Stimulated activated CD8-positive, alpha-beta memory T cell treated with anti-CD3 and anti-CD28 coated beads, Interleukin-4, amount 100 ng/mL, for 1 hour (primary cell): ENCODE measurements around the gene UCN.
"Not testable (repeated sequence)": the region's sequence is repeated elsewhere in the genome, so short reads cannot be mapped to it uniquely, and the experiment has no call there.

Source experiments
- DNase-seq, 2 donors: peaks; one replicate each; pipeline ENCODE4 v3.0.0-alpha.2; 2020; ENCODE audit warnings: low read depth in 2 of 2, low spot score in 1 of 2

The UCN gene

DNA sequence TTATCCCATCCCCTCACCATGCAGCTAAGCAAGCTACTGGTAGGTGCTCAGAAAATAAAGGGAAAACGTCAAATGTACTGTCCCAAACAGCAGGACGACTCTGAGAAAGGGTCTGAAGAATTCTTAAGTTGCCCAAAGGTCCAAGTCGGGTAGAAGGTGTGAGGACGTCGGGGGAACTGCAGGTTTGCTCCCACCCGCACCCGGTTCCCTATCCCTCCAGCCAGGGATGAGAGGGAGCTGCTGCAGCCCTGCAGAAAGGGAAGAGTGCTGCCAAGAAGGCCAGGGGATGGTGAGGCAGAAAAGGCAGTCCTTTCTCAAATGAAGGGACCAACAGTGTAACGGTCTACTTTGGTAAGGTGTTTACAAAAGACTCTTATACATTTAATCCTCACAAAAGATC lies 6.9 kb upstream of the UCN start:
- DNase-seq, result no peak

DNA sequence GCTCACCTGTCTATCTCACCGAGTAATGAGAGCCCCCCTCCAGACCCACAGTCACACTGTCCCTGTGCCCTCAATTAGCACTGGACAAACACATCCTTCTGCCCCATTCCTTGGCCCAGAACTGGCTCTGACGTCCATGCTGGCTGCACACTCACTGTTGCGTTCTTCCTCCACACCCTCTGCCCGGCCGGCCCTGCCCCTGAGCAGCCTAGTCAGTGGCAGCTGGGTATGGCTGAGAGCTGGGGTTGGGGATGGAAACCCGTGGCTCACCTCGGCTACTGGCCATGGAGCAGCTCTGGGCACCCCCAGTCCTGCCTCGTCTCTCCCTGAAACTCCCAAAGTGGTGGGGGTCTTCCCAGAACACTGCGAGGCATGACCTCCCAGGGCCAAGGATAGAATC lies 6.5 kb upstream of the UCN start:
- no peak for DNase-seq

DNA sequence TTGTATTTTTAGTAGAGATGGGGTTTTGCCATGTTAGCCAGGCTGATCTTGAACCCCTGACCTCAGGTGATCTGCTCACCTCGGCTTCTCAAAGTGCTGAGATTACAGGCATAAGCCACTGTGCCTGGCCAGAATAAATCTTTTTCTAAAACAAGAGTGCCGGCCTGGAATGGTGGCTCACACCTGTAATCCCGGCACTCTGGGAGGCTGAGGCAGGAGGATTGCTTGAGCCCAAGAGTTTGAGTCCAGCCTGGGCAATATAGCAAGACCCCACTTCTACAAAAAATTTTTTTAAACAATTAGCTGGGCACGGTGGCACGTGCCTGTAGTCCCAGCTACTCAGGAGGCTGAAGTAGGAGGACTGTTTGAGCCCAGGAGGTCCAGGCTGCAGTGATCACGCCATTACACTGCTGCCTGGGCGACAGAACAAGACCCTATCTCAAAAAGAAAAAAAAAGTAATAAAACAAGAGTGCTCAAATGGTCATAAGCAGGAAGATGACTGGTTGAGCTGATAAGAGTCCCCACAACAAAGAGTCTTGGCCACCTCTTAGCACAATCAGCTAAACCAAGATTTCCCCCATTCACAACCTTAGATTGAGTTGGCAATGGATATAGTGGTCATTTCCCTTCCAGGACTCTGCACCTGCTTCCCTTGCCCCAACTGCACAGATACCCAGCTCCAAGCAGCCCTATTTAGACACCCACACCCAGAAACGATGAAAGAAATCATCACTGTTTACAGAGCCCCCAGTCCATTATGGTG lies 5.8 kb upstream of the UCN start:
- no peak for DNase-seq

GRCh38 chr2:27312152-27312551 lies 3.9 kb upstream of the UCN start:
- DNase-seq, result no peak

GRCh38 chr2:27309651-27310050 lies 1.4 kb upstream of the UCN start:
- no peak for DNase-seq

DNA sequence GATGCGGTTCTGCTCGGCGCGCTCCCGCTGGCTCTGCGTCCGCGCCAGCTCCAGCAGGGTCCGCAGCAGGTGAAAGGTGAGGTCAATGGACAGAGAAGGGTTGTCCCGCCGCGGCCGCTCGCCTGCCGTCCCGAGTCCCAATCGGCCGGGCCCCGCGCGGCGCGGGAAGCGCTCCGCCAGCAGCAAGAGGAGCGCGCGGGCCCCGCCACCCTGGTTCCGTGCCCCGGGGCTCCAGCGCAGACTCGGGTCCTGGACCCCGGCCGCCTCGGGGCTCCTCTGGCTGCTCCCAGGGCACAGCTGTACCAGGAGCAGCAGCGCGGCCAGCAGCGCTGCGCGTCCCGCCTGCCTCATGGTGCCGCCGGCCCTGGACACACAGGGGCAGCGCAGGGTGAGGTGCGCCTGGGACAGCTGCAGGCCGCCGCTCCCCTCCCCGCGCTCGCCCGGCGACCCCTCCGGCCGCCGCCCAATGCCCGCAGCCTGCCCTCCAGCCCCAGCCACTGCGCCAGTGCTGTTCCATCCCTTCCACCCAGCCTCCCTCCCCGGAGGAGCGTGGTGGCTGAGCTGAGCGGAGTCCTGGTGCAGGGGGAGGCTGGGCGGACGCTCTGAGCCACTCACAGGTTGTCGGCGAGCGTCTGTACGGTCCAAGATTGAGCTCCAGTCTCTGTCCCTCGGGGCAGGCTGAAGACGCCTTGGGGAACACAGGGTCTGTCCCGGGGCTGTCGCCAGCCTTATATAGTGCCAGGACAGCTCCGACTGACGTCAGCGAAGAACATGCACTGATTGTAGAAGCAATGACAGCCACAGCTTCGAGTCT lies 493 bp downstream of the UCN start:
- DNase-seq, result no peak

DNA sequence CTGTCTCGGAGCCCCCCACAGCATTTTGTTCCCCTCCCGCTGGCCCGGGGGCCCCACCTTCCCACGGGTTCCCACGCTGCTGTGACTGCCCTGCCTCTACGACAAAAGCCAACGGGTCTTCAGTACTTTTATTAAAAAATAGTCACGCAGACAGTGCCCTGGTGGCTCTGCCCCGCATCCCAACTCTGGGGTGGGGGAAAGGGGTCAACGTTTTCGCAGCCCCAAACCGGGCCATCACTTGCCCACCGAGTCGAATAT lies 1.0 kb downstream of the UCN start:
- no peak for DNase-seq

GRCh38 chr2:27306573-27307286 lies 1.5 kb downstream of the UCN start:
- no peak for DNase-seq

GRCh38 chr2:27306136-27306535 lies 2.1 kb downstream of the UCN start:
- DNase-seq, result no peak

- DNase-seq, result no peak
Measured at GRCh38 chr2:27305516-27305915, 2.7 kb downstream of the UCN start.

DNA sequence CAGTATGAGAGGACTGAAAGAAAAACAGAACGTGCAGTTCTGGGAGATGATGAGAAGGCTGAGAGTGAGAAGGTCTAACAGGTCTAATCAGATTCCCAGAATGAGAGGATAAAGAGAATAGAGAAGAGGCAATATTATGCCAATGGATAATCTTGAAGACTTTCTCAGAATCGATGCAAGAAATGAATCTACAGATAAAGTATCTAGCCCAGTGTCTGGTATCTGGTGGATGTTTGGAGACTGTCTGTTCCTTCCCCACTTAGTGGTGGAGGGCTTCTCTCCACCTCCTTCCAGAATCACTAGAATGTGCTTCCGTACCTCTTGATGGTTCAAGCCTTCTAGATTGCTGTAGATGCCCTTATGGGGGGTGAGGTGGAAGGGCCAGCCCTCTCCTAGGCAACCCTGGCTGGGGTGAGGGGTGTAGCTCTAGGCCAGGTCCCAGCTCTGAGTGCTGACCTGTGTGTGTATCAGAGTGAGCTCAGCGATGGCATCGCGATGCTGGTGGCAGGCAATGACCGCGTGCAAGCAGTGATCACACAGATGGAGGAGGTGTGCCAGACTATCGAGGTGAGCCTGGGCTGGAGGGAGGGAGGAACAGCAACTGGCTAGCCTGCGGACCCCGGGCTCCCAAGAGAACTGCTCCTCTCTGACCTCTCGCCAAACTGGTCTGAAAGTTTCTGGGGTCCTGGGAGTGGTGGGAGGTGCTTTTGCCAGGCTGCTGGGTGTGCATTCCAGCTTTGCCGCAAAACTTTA lies 3.6 kb downstream of the UCN start:
- DNase-seq, result no peak

GRCh38 chr2:27303093-27304025 lies 4.9 kb downstream of the UCN start:
- DNase-seq, result no peak

DNA sequence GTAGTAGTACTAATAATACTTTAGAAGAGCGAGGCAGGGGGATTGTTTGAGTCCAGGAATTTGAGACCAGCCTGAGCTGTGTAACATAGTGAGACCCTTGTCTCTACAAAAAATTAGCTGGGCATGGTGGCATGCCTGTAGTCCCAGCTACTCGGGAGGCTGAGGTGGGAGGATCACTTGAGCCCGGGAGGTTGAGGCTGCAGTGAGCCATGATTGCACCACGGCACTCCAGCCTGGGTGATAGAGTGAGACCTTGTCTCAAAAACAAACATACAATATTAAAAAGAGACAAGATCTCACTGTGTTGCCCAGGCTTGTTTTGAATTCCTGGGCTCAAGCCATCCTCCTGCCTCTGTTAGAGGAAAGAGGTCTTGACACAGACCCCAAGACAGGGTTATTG lies 7.6 kb downstream of the UCN start:
- DNase-seq, result not testable (repeated sequence)

DNA sequence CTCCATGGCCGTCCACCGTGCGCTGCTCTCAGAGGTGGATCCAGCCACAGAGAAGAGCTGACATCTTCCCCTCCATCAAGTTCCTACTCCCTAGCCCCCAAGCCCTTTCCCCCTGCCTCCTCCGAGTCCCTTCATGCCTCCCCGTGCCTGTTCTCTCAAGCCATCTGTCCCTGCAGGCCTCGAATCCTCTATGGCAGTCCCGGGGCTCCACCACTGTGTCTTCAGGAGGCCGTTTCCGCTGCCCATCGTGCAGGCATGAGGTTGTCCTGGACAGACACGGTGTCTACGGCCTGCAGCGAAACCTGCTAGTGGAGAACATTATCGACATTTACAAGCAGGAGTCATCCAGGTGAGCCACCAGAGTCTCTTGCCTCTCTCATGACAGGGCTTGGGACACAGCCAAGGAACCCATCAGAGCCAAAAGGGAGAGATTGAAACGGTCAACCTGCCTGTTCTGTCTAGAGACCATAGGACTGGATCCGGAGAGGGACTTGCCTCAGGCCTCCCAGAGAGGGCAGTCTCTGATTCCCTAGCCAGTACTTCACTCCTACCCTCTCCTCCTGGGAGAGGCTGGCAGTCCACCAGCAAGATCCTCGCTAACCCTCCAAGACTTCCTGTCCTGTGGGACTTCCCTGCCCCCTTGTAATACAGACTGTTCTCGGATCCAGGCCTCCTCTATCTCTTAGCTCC lies 9.7 kb downstream of the UCN start:
- DNase-seq, result no peak

- no peak for DNase-seq
Measured at GRCh38 chr2:27297195-27297594, 11.1 kb downstream of the UCN start.

- DNase-seq, result no peak
Measured at GRCh38 chr2:27296481-27296880, 11.8 kb downstream of the UCN start.

DNA sequence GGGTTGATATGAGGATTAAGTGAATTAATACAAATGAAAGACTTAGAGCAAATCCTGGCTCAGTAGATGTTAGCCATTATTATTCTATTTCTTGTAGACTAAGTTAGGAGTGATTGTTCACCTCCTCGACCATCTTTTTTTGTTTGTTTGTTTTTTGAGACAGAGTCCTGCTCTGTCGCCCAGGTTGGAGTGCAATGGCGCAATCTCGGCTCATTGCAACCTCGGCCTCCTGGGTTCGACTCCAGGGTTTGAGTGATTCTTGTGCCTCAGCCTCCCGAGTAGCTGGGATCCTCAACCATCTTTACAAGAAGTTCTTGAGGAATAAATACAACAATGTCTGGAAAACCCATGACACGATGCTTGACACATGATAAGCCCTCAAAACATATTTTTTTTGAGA lies 13.3 kb downstream of the UCN start:
- DNase-seq, result no peak

- no peak for DNase-seq
Measured at GRCh38 chr2:27291865-27292264, 16.4 kb downstream of the UCN start.

DNA sequence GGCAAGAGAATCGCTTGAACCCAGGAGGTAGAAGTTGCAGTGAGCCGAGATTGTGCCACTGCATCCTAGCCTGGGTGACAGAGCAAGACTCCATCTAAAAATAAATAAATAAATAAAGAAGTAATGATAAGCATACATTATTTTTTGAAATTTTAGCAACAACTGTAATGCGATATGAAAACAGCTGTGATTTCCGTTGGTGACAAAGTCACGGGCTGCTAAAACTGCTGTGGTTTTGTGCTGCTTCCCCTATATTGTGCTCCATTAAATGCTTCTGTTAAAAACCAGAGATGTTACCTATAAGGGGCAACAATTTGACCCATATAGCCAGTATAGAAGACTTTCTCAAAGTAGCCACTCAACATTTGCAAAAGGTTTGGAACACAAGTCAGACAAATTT lies 17.7 kb downstream of the UCN start:
- no peak for DNase-seq

DNA sequence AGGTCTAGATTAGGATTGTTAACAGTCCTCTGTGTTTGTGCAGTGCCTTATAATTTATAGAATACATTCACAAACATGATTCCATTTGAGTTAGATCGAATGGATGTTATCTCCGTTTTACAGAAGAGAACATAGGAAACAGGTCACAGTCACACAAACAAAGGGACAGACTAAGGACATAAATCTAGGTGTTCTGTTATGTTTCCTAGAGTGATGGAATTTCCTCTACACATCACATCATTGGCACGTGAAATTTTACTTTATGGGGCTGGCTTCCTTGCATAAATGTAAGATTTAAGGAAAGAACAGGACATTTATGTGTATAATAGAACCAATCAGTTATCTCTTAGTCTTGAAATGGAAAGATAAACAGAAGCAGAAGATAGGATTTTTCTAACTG lies 19.6 kb downstream of the UCN start:
- no peak for DNase-seq
